IMR-90 (cell line): ENCODE results near the gene ASXL3. TPM values are rescaled to one million over a fixed set of nuclear protein-coding genes. Genes with fewer than 3 reads are reported as not detected.

ENCODE experiments used
- ATAC-seq: fragments of 200-7000 bp; cut with Tn5 transposase; 2 replicates; pipeline ENCODE4 v1.9.1; 2020; ENCODE audit warnings: low read depth, mild to moderate bottlenecking, moderate library complexity
- BruUV-seq: library from RNA; stranded (reverse); fragments of 400-500 nt; replicated peaks from 2 replicates; lab custom pipeline; 2021; lab: Mats Ljungman, UMichigan
- CTCF ChIA-PET: fragments of 300-600 bp; formaldehyde crosslinking; extraction: SDS; loops from one replicate; lab custom pipeline; 2021; ENCODE audit warnings: antibody characterized with exemption; lab: Yijun Ruan, JAX
- POLR2A ChIA-PET: fragments of 300-600 bp; sonication (Branson Sonifier 250); formaldehyde crosslinking; loops from one replicate; lab custom pipeline; 2022; ENCODE audit warnings: antibody characterized with exemption; ENCODE audit not compliant: unreplicated experiment; lab: Charles Lee
- DNase-seq: peaks from one replicate; pipeline ENCODE4 v3.0.0; 2013
- H2AFZ ChIP-seq: replicated peaks from 2 replicates; pipeline ENCODE3; 2013; ENCODE audit warnings: low read length, mild to moderate bottlenecking; ENCODE audit not compliant: poor library complexity
- H2AK5ac ChIP-seq: 2 replicates; pipeline ENCODE4 v1.6.1; 2013; ENCODE audit warnings: low read depth, low read length, inconsistent platforms
- H2AK9ac ChIP-seq: replicated peaks from 2 replicates; pipeline ENCODE3; 2013; ENCODE audit warnings: mild to moderate bottlenecking, low read depth, low read length, moderate library complexity; ENCODE audit not compliant: poor library complexity
- H2BK120ac ChIP-seq: 2 replicates; pipeline ENCODE4 v1.6.1; 2013; ENCODE audit warnings: low read depth, low read length, inconsistent platforms
- H2BK15ac ChIP-seq: 3 replicates; pipeline ENCODE4 v1.6.1; 2013; ENCODE audit warnings: low read depth, low read length, inconsistent platforms
- H2BK20ac ChIP-seq: 2 replicates; pipeline ENCODE4 v1.6.1; 2013; ENCODE audit warnings: low read depth, mild to moderate bottlenecking, inconsistent platforms, low read length, moderate library complexity
- H2BK5ac ChIP-seq: 2 replicates; pipeline ENCODE4 v1.6.1; 2013; ENCODE audit warnings: mild to moderate bottlenecking, low read depth, low read length, inconsistent platforms; ENCODE audit not compliant: poor library complexity, severe bottlenecking
- H3K14ac ChIP-seq: replicated peaks from 2 replicates; pipeline ENCODE4 v1.6.1; 2013; ENCODE audit warnings: low read depth, low read length, inconsistent platforms
- H3K18ac ChIP-seq: 2 replicates; pipeline ENCODE4 v1.6.1; 2013; ENCODE audit warnings: low read depth, low read length, control low read depth
- H3K23ac ChIP-seq: 2 replicates; pipeline ENCODE4 v1.6.1; 2013; ENCODE audit warnings: low read depth, low read length, inconsistent platforms
- H3K27ac ChIP-seq: 2 replicates; pipeline ENCODE4 v1.5.1; 2013; ENCODE audit warnings: mild to moderate bottlenecking, control low read depth, low read length; ENCODE audit not compliant: insufficient read depth
- H3K27me3 ChIP-seq: 2 replicates; pipeline ENCODE4 v1.6.1; 2013; ENCODE audit warnings: low read length; ENCODE audit not compliant: control insufficient read depth, insufficient read depth
- H3K36me3 ChIP-seq: 2 replicates; pipeline ENCODE4 v1.6.1; 2013; ENCODE audit warnings: low read length, mixed read lengths; ENCODE audit not compliant: control insufficient read depth, insufficient read depth
- H3K4ac ChIP-seq: 2 replicates; pipeline ENCODE4 v1.6.1; 2013; ENCODE audit warnings: low read depth, low read length, inconsistent platforms
- H3K4me1 ChIP-seq: 2 replicates; pipeline ENCODE4 v1.6.1; 2013; ENCODE audit warnings: low read length, mixed read lengths; ENCODE audit not compliant: control insufficient read depth, insufficient read depth
- H3K4me2 ChIP-seq: 2 replicates; pipeline ENCODE4 v1.6.1; 2013; ENCODE audit warnings: low read depth, mild to moderate bottlenecking, control low read depth, low read length, moderate library complexity
- H3K4me3 ChIP-seq: 2 replicates; pipeline ENCODE4 v1.5.1; 2013; ENCODE audit warnings: low read depth, mild to moderate bottlenecking, control low read depth, low read length, moderate library complexity; ENCODE audit not compliant: insufficient read depth
- H3K56ac ChIP-seq: 2 replicates; pipeline ENCODE4 v1.6.1; 2013; ENCODE audit warnings: low read length, inconsistent platforms; ENCODE audit not compliant: insufficient read depth; ENCODE audit errors: extremely low read depth
- H3K79me1 ChIP-seq, 2 experiments: 2 replicates each; pipeline ENCODE4 v1.6.1; 2013; ENCODE audit warnings: low read length in 2 of 2, inconsistent platforms in 1 of 2, low read depth in 1 of 2
- H3K9ac ChIP-seq: 2 replicates; pipeline ENCODE4 v1.6.1; 2013; ENCODE audit warnings: low read depth, low read length, control low read depth
- H3K9me1 ChIP-seq: 2 replicates; pipeline ENCODE4 v1.6.1; 2013; ENCODE audit warnings: low read length, inconsistent platforms; ENCODE audit not compliant: insufficient read depth
- H3K9me3 ChIP-seq: 2 replicates; pipeline ENCODE4 v1.6.1; 2013; ENCODE audit warnings: low read length; ENCODE audit not compliant: control insufficient read depth, insufficient read depth
- H4K20me1 ChIP-seq: 2 replicates; pipeline ENCODE4 v1.6.1; 2013; ENCODE audit warnings: low read length, inconsistent platforms; ENCODE audit not compliant: insufficient read depth
- H4K5ac ChIP-seq: 2 replicates; pipeline ENCODE4 v1.6.1; 2013; ENCODE audit warnings: mild to moderate bottlenecking, low read depth, low read length, control low read depth
- H4K8ac ChIP-seq, 2 experiments: 2 replicates each; pipeline ENCODE4 v1.6.1; 2013; ENCODE audit warnings: low read depth in 2 of 2, low read length in 2 of 2, control low read depth in 1 of 2, inconsistent platforms in 1 of 2
- H4K91ac ChIP-seq: 2 replicates; pipeline ENCODE4 v1.6.1; 2013; ENCODE audit warnings: low read depth, low read length, inconsistent platforms; ENCODE audit not compliant: insufficient read depth
- BHLHE40 ChIP-seq: fragments of 150-350 bp; IDR thresholded peaks from 2 replicates; pipeline ENCODE4 v1.6.1; 2016; ENCODE audit warnings: mild to moderate bottlenecking, low read depth, low read length
- CEBPB ChIP-seq: IDR thresholded peaks from 2 replicates; pipeline ENCODE4 v1.6.1; 2012; ENCODE audit warnings: low read depth, low read length, improper control_type of control experiment
- CHD1 ChIP-seq: IDR thresholded peaks from 2 replicates; pipeline ENCODE4 v1.6.1; 2012; ENCODE audit warnings: low read depth, low read length, improper control_type of control experiment
- CTCF ChIP-seq: conservative IDR thresholded peaks from 2 replicates; pipeline ENCODE4 v1.5.1; 2012; ENCODE audit warnings: mild to moderate bottlenecking, low read depth, low read length, improper control_type of control experiment
- ELK1 ChIP-seq: fragments of 150-350 bp; IDR thresholded peaks from 2 replicates; pipeline ENCODE4 v1.6.1; 2016; ENCODE audit warnings: low read depth, mild to moderate bottlenecking, low read length, moderate library complexity, borderline replicate concordance
- FOS ChIP-seq: fragments of 150-350 bp; IDR thresholded peaks from 2 replicates; pipeline ENCODE4 v1.6.1; 2016; ENCODE audit warnings: low read depth, low read length
- MAFK ChIP-seq: IDR thresholded peaks from 2 replicates; pipeline ENCODE4 v1.6.1; 2012; ENCODE audit warnings: low read depth, low read length, improper control_type of control experiment
- MAZ ChIP-seq: IDR thresholded peaks from 2 replicates; pipeline ENCODE4 v1.6.1; 2012; ENCODE audit warnings: low read depth, mild to moderate bottlenecking, low read length, improper control_type of control experiment, moderate library complexity, borderline replicate concordance
- MXI1 ChIP-seq: IDR thresholded peaks from 2 replicates; pipeline ENCODE4 v1.6.1; 2012; ENCODE audit warnings: low read depth, mild to moderate bottlenecking, low read length, moderate library complexity, borderline replicate concordance
- NFE2L2 ChIP-seq: fragments of 150-350 bp; IDR thresholded peaks from 2 replicates; pipeline ENCODE4 v1.6.1; 2016; ENCODE audit warnings: low read depth, mild to moderate bottlenecking, low read length
- POLR2A ChIP-seq: IDR thresholded peaks from 2 replicates; pipeline ENCODE4 v1.6.1; 2012; ENCODE audit warnings: mild to moderate bottlenecking, low read depth, low read length
- RAD21 ChIP-seq: IDR thresholded peaks from 2 replicates; pipeline ENCODE4 v1.6.1; 2012; ENCODE audit warnings: low read length, improper control_type of control experiment
- RCOR1 ChIP-seq: IDR thresholded peaks from 2 replicates; pipeline ENCODE4 v1.6.1; 2012; ENCODE audit warnings: mild to moderate bottlenecking, low read length, improper control_type of control experiment; ENCODE audit not compliant: insufficient replicate concordance
- RFX5 ChIP-seq: IDR thresholded peaks from 2 replicates; pipeline ENCODE4 v1.8.0; 2012; ENCODE audit warnings: low read depth, mild to moderate bottlenecking, low read length, moderate library complexity
- SMC3 ChIP-seq: fragments of 150-350 bp; IDR thresholded peaks from 2 replicates; pipeline ENCODE4 v1.6.1; 2016; ENCODE audit warnings: low read depth, mild to moderate bottlenecking, antibody characterized with exemption, low read length, moderate library complexity
- USF2 ChIP-seq: fragments of 150-350 bp; IDR thresholded peaks from 2 replicates; pipeline ENCODE4 v1.6.1; 2017; ENCODE audit warnings: mild to moderate bottlenecking, antibody characterized with exemption, low read length, low read depth
- WGBS, 2 experiments: methylation state at CpG; one replicate each; pipeline versions ENCODE4 v1.1.5 to v1.1.7; 2013; ENCODE audit warnings: missing lambda C conversion rate in 2 of 2; ENCODE audit not compliant: insufficient read length in 1 of 2; ENCODE audit errors: extremely low coverage in 2 of 2; 5-methylcytosine and 5-hydroxymethylcytosine counted together
- dilution Hi-C: fragments of 300-500 bp; cut with HindIII; formaldehyde crosslinking; loops from one replicate; pipeline ENCODE4 v1.14.3; 2018; ENCODE audit warnings: low sequenced_read_pairs; ENCODE audit not compliant: unreplicated experiment
- in situ Hi-C: fragments of 300-500 bp; cut with MboI; formaldehyde crosslinking; loops from 3 replicates; pipeline ENCODE4 v1.14.3; 2019; ENCODE audit warnings: low sequenced_read_pairs, inconsistent platforms, mixed read lengths
- intact Hi-C: fragments of 100-400 bp; cut with micrococcal nuclease; formaldehyde crosslinking; loops from 2 replicates; pipeline ENCODE4 v1.10.0; 2022
- polyA plus RNA-seq, 3 experiments: library from polyadenylated mRNA; depleted of rRNA; stranded (reverse); fragments of >200 nt; gene quantifications; 2 replicates each; pipeline ENCODE4 v1.2.3, GENCODE V29; 2012; ENCODE audit warnings: low replicate concordance in 1 of 3
- total RNA-seq: library from RNA; depleted of rRNA; stranded (reverse); fragments of >200 nt; gene quantifications from 2 replicates; pipeline ENCODE4 v1.2.3, GENCODE V29; 2012

ASXL3 gene
- total and polyA plus RNA-seq, 2 of the 4 experiments (the other 2 are of a cell fraction) = 0.03 to 0.54 TPM

GRCh38 chr18:33532978-33533377 lies 45.0 kb upstream of the ASXL3 start:
- H3K9me3 ChIP-seq = no peaks in the 10 kb centered on the region
- in situ Hi-C loops = no loop called here

More at GRCh38 chr18:33532978-33533377, 45.0 kb upstream of the ASXL3 start:
- Histone ChIP-seq H3K36me3 (no peaks in the 10 kb centered on the region), H3K4me2 (no peak overlapping the region), H3K4me3 (no peak overlapping the region), H3K9me1 (no peaks in the 10 kb centered on the region), H2AFZ (no peak overlapping the region), H3K27me3 (no peaks in the 10 kb centered on the region), H3K14ac (no peak overlapping the region), H3K56ac (no peak overlapping the region), H2BK15ac (no peak overlapping the region), H2AK9ac (no peak overlapping the region), H3K27ac (no peak overlapping the region), H3K23ac (no peak overlapping the region), H3K4me1 (no peaks in the 10 kb centered on the region), H4K5ac (no peak overlapping the region), H3K9ac (no peak overlapping the region), H3K79me1 (no peaks in the 10 kb centered on the region), H2BK5ac (no peak overlapping the region), H4K20me1 (no peaks in the 10 kb centered on the region), H2BK120ac (no peak overlapping the region), H4K8ac (no peak overlapping the region), H2BK20ac (no peak overlapping the region), H3K4ac (no peak overlapping the region), H3K18ac (no peak overlapping the region), H4K91ac (no peak overlapping the region), H2AK5ac (no peak overlapping the region)
- CTCF ChIA-PET = interaction anchor here (0.6 kb wide), 1 partner anchor 28 kb away, joined by 5 read pairs; no protein-coding TSS in a partner anchor
- WGBS, 2 experiments = no CpG with 5 or more reads among the region's 1 CpG
- DNase-seq = no peak
- dilution Hi-C loops (no loop called here), intact Hi-C loops (no loop called here)
- TF ChIP-seq ELK1 (no peak), NFE2L2 (no peak), SMC3 (no peak), FOS (no peak), RAD21 (no peak), USF2 (no peak), MXI1 (no peak), MAZ (no peak), BHLHE40 (no peak), CTCF (no peak), CEBPB (no peak), POLR2A (no peak), MAFK (no peak), RFX5 (no peak), RCOR1 (no peak), CHD1 (no peak)
- no peak for ATAC-seq
- BruUV-seq = no TSS peak
- POLR2A ChIA-PET = no interaction called here
